ENCODE data around the gene HINT1. TPM values are rescaled to one million over a fixed set of nuclear protein-coding genes. Genes with fewer than 3 reads are reported as not detected.

Gene HINT1
- total and polyA plus RNA-seq, 9 of the 15 experiments (the other 6 are each of a cell fraction or from before 2014, with no cell fraction given): 296 to 1,027 (median 500) TPM

DNA sequence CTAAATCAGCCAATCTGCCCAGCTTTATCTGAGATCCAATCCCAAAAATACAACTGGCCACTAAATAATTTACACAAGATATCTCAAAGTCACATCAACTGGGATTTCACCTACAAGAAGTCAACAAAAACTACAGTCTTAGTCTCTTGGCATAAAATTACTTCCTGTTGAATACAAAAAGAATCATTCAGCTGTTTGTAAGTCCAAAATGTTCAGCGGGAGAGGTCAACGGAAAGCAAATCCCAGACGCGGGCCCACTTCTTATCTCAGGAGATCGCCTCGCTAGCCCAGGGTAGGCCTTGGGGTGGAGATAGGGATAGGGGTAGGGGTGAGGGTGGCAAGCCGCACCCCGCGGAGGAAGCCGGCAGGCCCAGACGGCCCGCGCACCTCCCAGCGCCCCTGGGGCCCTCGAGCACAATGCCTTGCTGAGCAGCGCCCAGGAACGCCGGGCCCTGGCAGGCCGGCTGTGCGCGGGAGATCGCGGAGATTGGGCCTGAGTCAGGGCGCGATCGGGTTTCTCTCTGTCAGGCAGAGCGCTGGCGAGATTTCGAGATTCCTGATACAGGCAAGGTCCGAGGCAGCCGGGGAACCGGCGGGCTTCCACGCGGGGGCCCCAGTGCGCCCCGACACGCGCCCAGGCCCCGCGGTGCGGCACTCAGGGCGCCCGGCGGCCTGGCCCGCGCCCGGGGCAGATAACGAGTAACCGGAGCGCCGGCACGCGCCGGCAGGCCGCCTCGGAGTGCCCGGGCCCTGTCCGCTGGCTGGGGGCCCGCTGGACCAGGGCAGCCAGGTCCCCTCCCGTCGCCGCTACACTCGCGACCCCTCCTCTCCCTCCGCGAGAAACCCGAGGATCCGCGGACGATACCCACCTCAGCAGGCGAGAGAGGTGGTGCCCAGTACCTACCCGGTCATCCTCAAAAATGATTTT, 601 bp downstream of the HINT1 start (continued):
- TF ChIP-seq ZNF431 (CRISPR knock-in tag; IDR thresholded peaks at IDR 0.05): peak; percentile 85
- peak; percentile 88 for TF ChIP-seq ZNF766 (CRISPR knock-in tag; conservative IDR thresholded peaks at IDR 0.05)
- TF ChIP-seq, protein P1, sequence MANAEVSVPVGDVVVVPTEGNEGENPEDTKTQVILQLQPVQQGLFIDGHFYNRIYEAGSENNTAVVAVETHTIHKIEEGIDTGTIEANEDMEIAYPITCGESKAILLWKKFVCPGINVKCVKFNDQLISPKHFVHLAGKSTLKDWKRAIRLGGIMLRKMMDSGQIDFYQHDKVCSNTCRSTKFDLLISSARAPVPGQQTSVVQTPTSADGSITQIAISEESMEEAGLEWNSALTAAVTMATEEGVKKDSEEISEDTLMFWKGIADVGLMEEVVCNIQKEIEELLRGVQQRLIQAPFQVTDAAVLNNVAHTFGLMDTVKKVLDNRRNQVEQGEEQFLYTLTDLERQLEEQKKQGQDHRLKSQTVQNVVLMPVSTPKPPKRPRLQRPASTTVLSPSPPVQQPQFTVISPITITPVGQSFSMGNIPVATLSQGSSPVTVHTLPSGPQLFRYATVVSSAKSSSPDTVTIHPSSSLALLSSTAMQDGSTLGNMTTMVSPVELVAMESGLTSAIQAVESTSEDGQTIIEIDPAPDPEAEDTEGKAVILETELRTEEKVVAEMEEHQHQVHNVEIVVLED (CRISPR knock-in tag; IDR thresholded peaks at IDR 0.05): peak; percentile 54; the same call in 1 of the 2 replicates
- peak; percentile 86 for TF ChIP-seq CTBP1 (IDR thresholded peaks at IDR 0.05; ENCODE audit: borderline replicate concordance)
- TF ChIP-seq, protein P2, sequence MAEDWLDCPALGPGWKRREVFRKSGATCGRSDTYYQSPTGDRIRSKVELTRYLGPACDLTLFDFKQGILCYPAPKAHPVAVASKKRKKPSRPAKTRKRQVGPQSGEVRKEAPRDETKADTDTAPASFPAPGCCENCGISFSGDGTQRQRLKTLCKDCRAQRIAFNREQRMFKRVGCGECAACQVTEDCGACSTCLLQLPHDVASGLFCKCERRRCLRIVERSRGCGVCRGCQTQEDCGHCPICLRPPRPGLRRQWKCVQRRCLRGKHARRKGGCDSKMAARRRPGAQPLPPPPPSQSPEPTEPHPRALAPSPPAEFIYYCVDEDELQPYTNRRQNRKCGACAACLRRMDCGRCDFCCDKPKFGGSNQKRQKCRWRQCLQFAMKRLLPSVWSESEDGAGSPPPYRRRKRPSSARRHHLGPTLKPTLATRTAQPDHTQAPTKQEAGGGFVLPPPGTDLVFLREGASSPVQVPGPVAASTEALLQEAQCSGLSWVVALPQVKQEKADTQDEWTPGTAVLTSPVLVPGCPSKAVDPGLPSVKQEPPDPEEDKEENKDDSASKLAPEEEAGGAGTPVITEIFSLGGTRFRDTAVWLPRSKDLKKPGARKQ (CRISPR knock-in tag; IDR thresholded peaks at IDR 0.05): no peak
- peak in 1 of 2 experiments; percentile 91; a peak in 2 of 4 replicates for TF ChIP-seq RCOR1 (IDR thresholded peaks at IDR 0.05; ENCODE audit: borderline replicate concordance in 1 of 2, low read depth in 2 of 2, low read length in 2 of 2)
- TF ChIP-seq STAT6 (CRISPR knock-in tag; IDR thresholded peaks at IDR 0.05): no peak

Measured in K562 (cell line).